Natural killer cell (primary cell): ENCODE measurements around the gene OR51T1. TPM values are rescaled to one million over a fixed set of nuclear protein-coding genes. Genes with fewer than 3 reads are reported as not detected.
"Not testable (repeated sequence)": the region's sequence is repeated elsewhere in the genome, so short reads cannot be mapped to it uniquely, and the experiment has no call there.

Source experiments
- ATAC-seq, 3 donors: fragments of 150-1000 bp in 2 of 3; fragments of 200-7000 bp in 1 of 3; cut with Tn5 transposase; 1 replicate in 1 of 3; 2 replicates in 2 of 3; pipeline ENCODE4 v1.10.0; 2021; ENCODE audit warnings: mild to moderate bottlenecking in 2 of 3, moderate library complexity in 2 of 3
- DNase-seq, 2 donors: peaks; one replicate each; pipeline versions ENCODE4 v3.0.0 to v3.0.0-alpha.2; 2013 to 2021; ENCODE audit warnings: mixed read lengths in 1 of 2
- H3K27ac ChIP-seq: one replicate; pipeline ENCODE4 v1.5.1; 2013; ENCODE audit warnings: mild to moderate bottlenecking, low read length
- H3K27me3 ChIP-seq: one replicate; pipeline ENCODE4 v1.6.1; 2013; ENCODE audit warnings: low read length; ENCODE audit not compliant: control insufficient read depth, insufficient read depth
- H3K36me3 ChIP-seq: one replicate; pipeline ENCODE4 v1.6.1; 2013; ENCODE audit warnings: low read length; ENCODE audit not compliant: control insufficient read depth, insufficient read depth
- H3K4me1 ChIP-seq: one replicate; pipeline ENCODE4 v1.6.1; 2013; ENCODE audit warnings: low read length; ENCODE audit not compliant: control insufficient read depth, insufficient read depth
- H3K4me3 ChIP-seq: one replicate; pipeline ENCODE4 v1.5.1; 2013; ENCODE audit warnings: low read length
- H3K9me3 ChIP-seq: one replicate; pipeline ENCODE4 v1.6.1; 2013; ENCODE audit warnings: low read length; ENCODE audit not compliant: control insufficient read depth, insufficient read depth
- H3K27ac Mint-ChIP-seq, 2 donors: one replicate each; pipeline ENCODE4 v1.8.0; 2022; ENCODE audit warnings: mild to moderate bottlenecking in 2 of 2, mixed read lengths in 2 of 2, moderate library complexity in 1 of 2
- H3K27me3 Mint-ChIP-seq, 2 donors: one replicate each; pipeline ENCODE4 v1.8.0; 2022; ENCODE audit warnings: low read depth in 2 of 2, mixed read lengths in 2 of 2
- H3K36me3 Mint-ChIP-seq: one replicate; pipeline ENCODE4 v1.8.0; 2022; ENCODE audit warnings: mixed read lengths
- H3K4me1 Mint-ChIP-seq, 2 donors: one replicate each; pipeline ENCODE4 v1.8.0; 2022; ENCODE audit warnings: mixed read lengths in 2 of 2
- H3K4me3 Mint-ChIP-seq: one replicate; pipeline ENCODE4 v1.8.0; 2022; ENCODE audit warnings: mild to moderate bottlenecking, moderate library complexity, mixed read lengths
- H3K9me3 Mint-ChIP-seq, 2 donors: one replicate each; pipeline ENCODE4 v1.8.0; 2022; ENCODE audit warnings: mixed read lengths in 2 of 2
- WGBS: methylation state at CpG from one replicate; pipeline ENCODE4 v1.1.7; 2013; ENCODE audit warnings: missing lambda C conversion rate; ENCODE audit not compliant: insufficient coverage; 5-methylcytosine and 5-hydroxymethylcytosine counted together
- intact Hi-C: fragments of 100-400 bp; cut with micrococcal nuclease; formaldehyde crosslinking; loops from one replicate; pipeline ENCODE4 v1.14.2; 2022
- total RNA-seq, 4 donors: library from RNA; stranded (reverse); fragments of 120-200 nt in 1 of 4; gene quantifications; one replicate each; pipeline versions ENCODE4 v1.2.3 to v1.2.4, GENCODE V29; 2013 to 2022
- TF ChIP-seq, protein P1 (sequence below): fragments of 200-600 bp; IDR thresholded peaks from one replicate; pipeline ENCODE4 v1.8.0; 2022; ENCODE audit warnings: antibody characterized with exemption

Gene OR51T1
- total RNA-seq, 3 donors from 2014 or later (not counting 1 experiment from before 2014, with no cell fraction given), result not detected

DNA sequence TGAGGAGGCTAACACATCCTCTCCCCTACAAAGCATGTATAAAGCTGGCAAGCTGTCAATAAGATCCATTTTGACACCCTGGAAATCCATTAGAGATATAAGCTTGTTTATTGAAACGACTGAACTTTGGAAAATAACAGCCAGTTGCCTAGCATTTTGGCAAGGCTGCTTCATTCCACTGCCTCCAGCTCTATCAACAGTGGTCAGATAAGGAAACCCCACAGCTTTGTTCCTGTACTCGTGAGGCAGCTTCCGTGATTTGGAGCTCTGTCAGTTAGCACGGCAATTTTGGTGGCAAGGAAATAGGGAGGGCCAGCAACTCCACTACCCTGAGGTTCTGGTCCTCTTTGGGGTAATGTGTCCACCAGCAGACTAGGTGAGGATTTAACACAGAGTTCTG, 30.7 kb upstream of the OR51T1 start:
- TF ChIP-seq, protein P1, sequence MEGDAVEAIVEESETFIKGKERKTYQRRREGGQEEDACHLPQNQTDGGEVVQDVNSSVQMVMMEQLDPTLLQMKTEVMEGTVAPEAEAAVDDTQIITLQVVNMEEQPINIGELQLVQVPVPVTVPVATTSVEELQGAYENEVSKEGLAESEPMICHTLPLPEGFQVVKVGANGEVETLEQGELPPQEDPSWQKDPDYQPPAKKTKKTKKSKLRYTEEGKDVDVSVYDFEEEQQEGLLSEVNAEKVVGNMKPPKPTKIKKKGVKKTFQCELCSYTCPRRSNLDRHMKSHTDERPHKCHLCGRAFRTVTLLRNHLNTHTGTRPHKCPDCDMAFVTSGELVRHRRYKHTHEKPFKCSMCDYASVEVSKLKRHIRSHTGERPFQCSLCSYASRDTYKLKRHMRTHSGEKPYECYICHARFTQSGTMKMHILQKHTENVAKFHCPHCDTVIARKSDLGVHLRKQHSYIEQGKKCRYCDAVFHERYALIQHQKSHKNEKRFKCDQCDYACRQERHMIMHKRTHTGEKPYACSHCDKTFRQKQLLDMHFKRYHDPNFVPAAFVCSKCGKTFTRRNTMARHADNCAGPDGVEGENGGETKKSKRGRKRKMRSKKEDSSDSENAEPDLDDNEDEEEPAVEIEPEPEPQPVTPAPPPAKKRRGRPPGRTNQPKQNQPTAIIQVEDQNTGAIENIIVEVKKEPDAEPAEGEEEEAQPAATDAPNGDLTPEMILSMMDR, result no peak
- no peak overlapping the region for H3K27ac ChIP-seq
- 37% methylated on average over 4 of the region's 4 CpGs for WGBS
- Mint-ChIP-seq H3K27me3 (peaks cover 7 to 13% of the 10 kb centered on the region in 2 donors), H3K36me3 (no peaks in the 10 kb centered on the region), H3K27ac (no peak overlapping the region), H3K4me1 (no peaks in the 10 kb centered on the region), H3K9me3 (peaks cover 0 to 4% of the 10 kb centered on the region in 2 donors), H3K4me3 (no peak overlapping the region)
- no peaks in the 10 kb centered on the region for H3K4me1 ChIP-seq
- H3K36me3 ChIP-seq, result no peaks in the 10 kb centered on the region
- no peaks in the 10 kb centered on the region for H3K27me3 ChIP-seq
- intact Hi-C loops, result no loop called here
- no peak for DNase-seq
- H3K9me3 ChIP-seq, result no peaks in the 10 kb centered on the region
- no peak for ATAC-seq
- no peak overlapping the region for H3K4me3 ChIP-seq

DNA sequence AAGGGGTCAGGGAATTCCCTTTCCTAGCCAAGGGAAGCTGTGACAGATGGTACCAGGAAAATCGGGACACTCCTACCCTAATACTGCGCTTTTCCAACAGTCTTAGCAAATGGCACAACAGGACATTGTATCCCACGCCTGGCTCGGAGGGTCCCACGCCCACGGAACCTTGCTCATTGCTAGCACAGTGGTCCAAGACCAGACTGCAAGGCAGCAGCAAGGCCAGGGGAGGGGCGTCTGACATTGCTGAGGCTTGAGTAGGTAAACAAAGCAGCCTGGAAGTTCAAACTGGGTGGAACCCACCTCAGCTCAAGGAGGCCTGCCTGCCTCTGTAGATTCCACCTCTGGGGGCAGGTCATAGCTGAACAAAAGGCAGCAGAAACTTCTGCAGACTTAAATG, 27.4 kb upstream of the OR51T1 start:
- DNase-seq, H3K4me3 Mint-ChIP-seq, H3K36me3 ChIP-seq, intact Hi-C loops, H3K4me1 ChIP-seq, H3K4me1 Mint-ChIP-seq, H3K27me3 Mint-ChIP-seq, H3K27ac ChIP-seq, H3K4me3 ChIP-seq, H3K27ac Mint-ChIP-seq, H3K27me3 ChIP-seq, H3K36me3 Mint-ChIP-seq, H3K9me3 Mint-ChIP-seq, H3K9me3 ChIP-seq, ATAC-seq: not testable (repeated sequence)
- 94% methylated on average over 7 of the region's 7 CpGs for WGBS

GRCh38 chr11:4862447-4863236, 19.1 kb upstream of the OR51T1 start:
- no peaks in the 10 kb centered on the region for H3K36me3 ChIP-seq
- TF ChIP-seq, protein P1, result no peak
- H3K36me3 Mint-ChIP-seq, result no peaks in the 10 kb centered on the region
- no peaks in the 10 kb centered on the region for H3K4me1 ChIP-seq
- intact Hi-C loops, result no loop called here
- H3K4me1 Mint-ChIP-seq, result no peaks in the 10 kb centered on the region
- H3K27ac Mint-ChIP-seq, result no peak overlapping the region
- no peak for ATAC-seq
- peaks cover 0 to 4% of the 10 kb centered on the region in 2 donors for H3K27me3 Mint-ChIP-seq
- DNase-seq, result no peak
- H3K9me3 Mint-ChIP-seq, result peaks cover 6 to 11% of the 10 kb centered on the region in 2 donors
- H3K27me3 ChIP-seq, result no peaks in the 10 kb centered on the region
- no peaks in the 10 kb centered on the region for H3K9me3 ChIP-seq
- no peak overlapping the region for H3K27ac ChIP-seq
- no peak overlapping the region for H3K4me3 ChIP-seq
- H3K4me3 Mint-ChIP-seq, result no peak overlapping the region

GRCh38 chr11:4863876-4864275, 17.8 kb upstream of the OR51T1 start:
- DNase-seq, result no peak
- intact Hi-C loops, result no loop called here
- TF ChIP-seq, protein P1, result no peak
- Mint-ChIP-seq H3K4me1 (no peaks in the 10 kb centered on the region), H3K27ac (no peak overlapping the region), H3K27me3 (peaks cover 0 to 4% of the 10 kb centered on the region in 2 donors), H3K36me3 (no peaks in the 10 kb centered on the region), H3K9me3 (peaks cover 6 to 11% of the 10 kb centered on the region in 2 donors), H3K4me3 (no peak overlapping the region)
- H3K9me3 ChIP-seq, result no peaks in the 10 kb centered on the region
- 93% methylated on average over 4 of the region's 4 CpGs for WGBS
- H3K27me3 ChIP-seq, result no peaks in the 10 kb centered on the region
- ATAC-seq, result no peak
- no peak overlapping the region for H3K4me3 ChIP-seq
- no peaks in the 10 kb centered on the region for H3K4me1 ChIP-seq
- H3K36me3 ChIP-seq, result no peaks in the 10 kb centered on the region
- no peak overlapping the region for H3K27ac ChIP-seq
